SK-N-SH treated with all-trans-retinoic acid at 6 μM for 48 hours (cell line): ENCODE measurements around the gene ADSS1.
A peak's percentile ranks its signal among the peaks of the same experiment; 100 is the strongest.

Source experiments
- ATAC-seq: fragments of 200-7000 bp; cut with Tn5 transposase; 3 replicates; pipeline ENCODE4 v1.9.1; 2020; ENCODE audit warnings: mild to moderate bottlenecking, moderate library complexity
- ARNTL ChIP-seq: fragments of 450-650 bp; formaldehyde crosslinking; IDR thresholded peaks from 2 replicates; pipeline ENCODE4 v1.5.0; 2020; ENCODE audit warnings: low read depth, mild to moderate bottlenecking, moderate library complexity, borderline replicate concordance
- BACH2 ChIP-seq: fragments of 250-450 bp; sonication (Bioruptor Pico); IDR thresholded peaks from 2 replicates; pipeline ENCODE4 v1.9.0; 2021; ENCODE audit warnings: mild to moderate bottlenecking, borderline replicate concordance
- ESRRG ChIP-seq: fragments of 250-450 bp; sonication (Bioruptor Pico); IDR thresholded peaks from 2 replicates; pipeline ENCODE4 v1.6.1; 2021; ENCODE audit warnings: mild to moderate bottlenecking
- ISL1 ChIP-seq: fragments of 250-450 bp; sonication (Bioruptor Pico); IDR thresholded peaks from 2 replicates; pipeline ENCODE4 v2.1.2; 2022; ENCODE audit warnings: mild to moderate bottlenecking, moderate library complexity
- OSR1 ChIP-seq: fragments of 250-450 bp; sonication (Bioruptor Pico); IDR thresholded peaks from 2 replicates; pipeline ENCODE4 v1.8.0; 2022; ENCODE audit warnings: moderate library complexity, mild to moderate bottlenecking, inconsistent platforms
- POU6F1 ChIP-seq: fragments of 250-450 bp; sonication (Bioruptor Pico); IDR thresholded peaks from 2 replicates; pipeline ENCODE4 v1.8.0; 2021; ENCODE audit warnings: low read depth, mild to moderate bottlenecking, moderate library complexity, borderline replicate concordance
- PPARA ChIP-seq: fragments of 250-450 bp; sonication (Bioruptor Pico); IDR thresholded peaks from 2 replicates; pipeline ENCODE4 v1.5.0; 2020; ENCODE audit warnings: mild to moderate bottlenecking, borderline replicate concordance
- SNAI2 ChIP-seq: fragments of 250-450 bp; sonication (Bioruptor Pico); IDR thresholded peaks from 2 replicates; pipeline ENCODE4 v1.5.0; 2020; ENCODE audit warnings: mild to moderate bottlenecking, moderate library complexity
- TOX ChIP-seq: fragments of 250-450 bp; sonication (Bioruptor Pico); IDR thresholded peaks from 2 replicates; pipeline ENCODE4 v1.8.0; 2021; ENCODE audit warnings: mild to moderate bottlenecking, moderate library complexity, borderline replicate concordance
- ZC3H10 ChIP-seq: fragments of 250-450 bp; sonication (Bioruptor Pico); IDR thresholded peaks from 2 replicates; pipeline ENCODE4 v1.5.1; 2021; ENCODE audit warnings: mild to moderate bottlenecking, moderate library complexity
- ZFP30 ChIP-seq: fragments of 450-650 bp; formaldehyde crosslinking; IDR thresholded peaks from 2 replicates; pipeline ENCODE4 v1.5.0; 2022; ENCODE audit warnings: mild to moderate bottlenecking, moderate library complexity
- ZNF565 ChIP-seq: fragments of 450-650 bp; formaldehyde crosslinking; conservative IDR thresholded peaks from 2 replicates; pipeline ENCODE4 v1.5.0; 2020; ENCODE audit warnings: low read depth, mild to moderate bottlenecking, moderate library complexity
- ZNF70 ChIP-seq: fragments of 450-650 bp; formaldehyde crosslinking; IDR thresholded peaks from 2 replicates; pipeline ENCODE4 v1.5.0; 2020; ENCODE audit warnings: mild to moderate bottlenecking, moderate library complexity
- TF ChIP-seq, protein P1 (sequence below): fragments of 250-450 bp; sonication (Bioruptor Pico); IDR thresholded peaks from 2 replicates; pipeline ENCODE4 v1.5.0; 2020; ENCODE audit warnings: mild to moderate bottlenecking, moderate library complexity
- TF ChIP-seq, protein P2 (sequence below): fragments of 250-450 bp; sonication (Bioruptor Pico); IDR thresholded peaks from 2 replicates; pipeline ENCODE4 v1.5.1; 2021; ENCODE audit warnings: mild to moderate bottlenecking, moderate library complexity
- TF ChIP-seq, protein P3 (sequence below): fragments of 250-450 bp; sonication (Bioruptor Pico); IDR thresholded peaks from 2 replicates; pipeline ENCODE4 v1.5.1; 2020; ENCODE audit warnings: low read depth, mild to moderate bottlenecking, moderate library complexity

Gene ADSS1

GRCh38 chr14:104686624-104687517 is 37.2 kb upstream of the ADSS1 start:
- no peak for TF ChIP-seq ZNF565
- TF ChIP-seq ZNF70 (CRISPR knock-in tag), result no peak
- TF ChIP-seq, protein P1, sequence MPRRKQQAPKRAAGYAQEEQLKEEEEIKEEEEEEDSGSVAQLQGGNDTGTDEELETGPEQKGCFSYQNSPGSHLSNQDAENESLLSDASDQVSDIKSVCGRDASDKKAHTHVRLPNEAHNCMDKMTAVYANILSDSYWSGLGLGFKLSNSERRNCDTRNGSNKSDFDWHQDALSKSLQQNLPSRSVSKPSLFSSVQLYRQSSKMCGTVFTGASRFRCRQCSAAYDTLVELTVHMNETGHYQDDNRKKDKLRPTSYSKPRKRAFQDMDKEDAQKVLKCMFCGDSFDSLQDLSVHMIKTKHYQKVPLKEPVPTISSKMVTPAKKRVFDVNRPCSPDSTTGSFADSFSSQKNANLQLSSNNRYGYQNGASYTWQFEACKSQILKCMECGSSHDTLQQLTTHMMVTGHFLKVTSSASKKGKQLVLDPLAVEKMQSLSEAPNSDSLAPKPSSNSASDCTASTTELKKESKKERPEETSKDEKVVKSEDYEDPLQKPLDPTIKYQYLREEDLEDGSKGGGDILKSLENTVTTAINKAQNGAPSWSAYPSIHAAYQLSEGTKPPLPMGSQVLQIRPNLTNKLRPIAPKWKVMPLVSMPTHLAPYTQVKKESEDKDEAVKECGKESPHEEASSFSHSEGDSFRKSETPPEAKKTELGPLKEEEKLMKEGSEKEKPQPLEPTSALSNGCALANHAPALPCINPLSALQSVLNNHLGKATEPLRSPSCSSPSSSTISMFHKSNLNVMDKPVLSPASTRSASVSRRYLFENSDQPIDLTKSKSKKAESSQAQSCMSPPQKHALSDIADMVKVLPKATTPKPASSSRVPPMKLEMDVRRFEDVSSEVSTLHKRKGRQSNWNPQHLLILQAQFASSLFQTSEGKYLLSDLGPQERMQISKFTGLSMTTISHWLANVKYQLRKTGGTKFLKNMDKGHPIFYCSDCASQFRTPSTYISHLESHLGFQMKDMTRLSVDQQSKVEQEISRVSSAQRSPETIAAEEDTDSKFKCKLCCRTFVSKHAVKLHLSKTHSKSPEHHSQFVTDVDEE (CRISPR knock-in tag), result no peak
- no peak for TF ChIP-seq OSR1 (CRISPR knock-in tag)
- no peak for TF ChIP-seq BACH2
- TF ChIP-seq, protein P2, sequence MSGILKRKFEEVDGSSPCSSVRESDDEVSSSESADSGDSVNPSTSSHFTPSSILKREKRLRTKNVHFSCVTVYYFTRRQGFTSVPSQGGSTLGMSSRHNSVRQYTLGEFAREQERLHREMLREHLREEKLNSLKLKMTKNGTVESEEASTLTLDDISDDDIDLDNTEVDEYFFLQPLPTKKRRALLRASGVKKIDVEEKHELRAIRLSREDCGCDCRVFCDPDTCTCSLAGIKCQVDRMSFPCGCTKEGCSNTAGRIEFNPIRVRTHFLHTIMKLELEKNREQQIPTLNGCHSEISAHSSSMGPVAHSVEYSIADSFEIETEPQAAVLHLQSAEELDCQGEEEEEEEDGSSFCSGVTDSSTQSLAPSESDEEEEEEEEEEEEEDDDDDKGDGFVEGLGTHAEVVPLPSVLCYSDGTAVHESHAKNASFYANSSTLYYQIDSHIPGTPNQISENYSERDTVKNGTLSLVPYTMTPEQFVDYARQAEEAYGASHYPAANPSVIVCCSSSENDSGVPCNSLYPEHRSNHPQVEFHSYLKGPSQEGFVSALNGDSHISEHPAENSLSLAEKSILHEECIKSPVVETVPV, result no peak
- TF ChIP-seq SNAI2 (CRISPR knock-in tag), result no peak
- TF ChIP-seq, all 23 proteins: peak for 0
- ATAC-seq, result no peak

GRCh38 chr14:104687601-104688504 is 36.2 kb upstream of the ADSS1 start:
- TF ChIP-seq PPARA (CRISPR knock-in tag) (no peak), ISL1 (CRISPR knock-in tag) (no peak), ARNTL (CRISPR knock-in tag) (no peak), ZFP30 (CRISPR knock-in tag) (no peak), TOX (no peak), ZNF70 (CRISPR knock-in tag) (no peak), ZC3H10 (CRISPR knock-in tag) (no peak), POU6F1 (CRISPR knock-in tag) (no peak), ZNF565 (no peak), ESRRG (CRISPR knock-in tag) (no peak)
- TF ChIP-seq, protein P1 (CRISPR knock-in tag), result no peak
- TF ChIP-seq, protein P3, sequence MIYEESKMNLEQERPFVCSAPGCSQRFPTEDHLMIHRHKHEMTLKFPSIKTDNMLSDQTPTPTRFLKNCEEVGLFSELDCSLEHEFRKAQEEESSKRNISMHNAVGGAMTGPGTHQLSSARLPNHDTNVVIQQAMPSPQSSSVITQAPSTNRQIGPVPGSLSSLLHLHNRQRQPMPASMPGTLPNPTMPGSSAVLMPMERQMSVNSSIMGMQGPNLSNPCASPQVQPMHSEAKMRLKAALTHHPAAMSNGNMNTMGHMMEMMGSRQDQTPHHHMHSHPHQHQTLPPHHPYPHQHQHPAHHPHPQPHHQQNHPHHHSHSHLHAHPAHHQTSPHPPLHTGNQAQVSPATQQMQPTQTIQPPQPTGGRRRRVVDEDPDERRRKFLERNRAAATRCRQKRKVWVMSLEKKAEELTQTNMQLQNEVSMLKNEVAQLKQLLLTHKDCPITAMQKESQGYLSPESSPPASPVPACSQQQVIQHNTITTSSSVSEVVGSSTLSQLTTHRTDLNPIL (CRISPR knock-in tag), result no peak
- TF ChIP-seq, protein P2, result no peak
- TF ChIP-seq, all 23 proteins: peak for 0
- peak; percentile 75 for ATAC-seq
